Subcutaneous abdominal adipose tissue (tissue), 5 donors: ENCODE results near the gene ARID5B.
"Not testable (repeated sequence)": the region's sequence is repeated elsewhere in the genome, so short reads cannot be mapped to it uniquely, and the experiment has no call there.

Experiments used
- H3K27ac ChIP-seq: one replicate; pipeline ENCODE4 v1.7.0; 2013; ENCODE audit warnings: low read depth, mild to moderate bottlenecking, inconsistent platforms, low read length, moderate library complexity
- H3K27me3 ChIP-seq, 5 donors: one replicate each; pipeline ENCODE4 v1.7.0; 2013; ENCODE audit warnings: low read length in 5 of 5, inconsistent platforms in 1 of 5; ENCODE audit not compliant: control insufficient read depth in 5 of 5, insufficient read depth in 4 of 5
- H3K36me3 ChIP-seq, 5 donors: one replicate each; pipeline ENCODE4 v1.7.0; 2013; ENCODE audit warnings: low read length in 5 of 5; ENCODE audit not compliant: control insufficient read depth in 5 of 5, insufficient read depth in 5 of 5
- H3K4me1 ChIP-seq, 5 donors: one replicate each; pipeline ENCODE4 v1.7.0; 2013; ENCODE audit warnings: low read length in 5 of 5, mild to moderate bottlenecking in 3 of 5, moderate library complexity in 1 of 5; ENCODE audit not compliant: control insufficient read depth in 5 of 5, insufficient read depth in 5 of 5
- H3K4me3 ChIP-seq, 5 donors: one replicate each; pipeline ENCODE4 v1.7.0; 2013; ENCODE audit warnings: low read length in 5 of 5, low read depth in 1 of 5
- H3K9ac ChIP-seq, 5 donors: one replicate each; pipeline ENCODE4 v1.7.0; 2013; ENCODE audit warnings: low read length in 5 of 5, mild to moderate bottlenecking in 4 of 5, moderate library complexity in 3 of 5
- H3K9me3 ChIP-seq, 5 donors: one replicate each; pipeline ENCODE4 v1.7.0; 2013; ENCODE audit warnings: low read length in 5 of 5; ENCODE audit not compliant: control insufficient read depth in 5 of 5
- donor health status: healthy.
- donor health status: healthy.
- donor health status: healthy.
- donor health status: healthy.
- donor health status: healthy.

The ARID5B gene

DNA sequence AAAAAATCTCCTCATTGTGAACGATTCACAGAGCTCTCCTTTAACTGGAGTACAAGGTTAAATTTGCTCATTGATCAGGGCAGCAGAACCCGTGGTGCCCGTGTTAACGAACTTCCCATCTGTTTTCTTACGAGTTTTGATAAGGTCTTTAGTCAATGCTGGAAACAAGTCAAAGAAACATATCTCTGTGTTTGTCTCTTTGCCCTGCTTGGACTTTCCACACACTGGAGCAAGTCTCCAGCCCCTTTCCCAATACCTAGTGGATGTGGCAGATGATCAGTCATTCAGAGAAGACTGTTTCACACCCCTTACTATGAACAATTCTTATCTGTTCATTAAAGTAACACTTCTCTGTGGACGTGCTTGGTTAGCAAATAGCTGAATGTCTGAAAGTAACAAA lies 121.3 kb downstream of the ARID5B start:
- H3K9me3 ChIP-seq, result peaks cover 0 to 4% (median 0%) of the 10 kb centered on the region in 5 donors
- H3K4me3 ChIP-seq, result peak overlapping the region in 1 of 5 donors; percentile 9
- H3K27me3 ChIP-seq, result no peaks in the 10 kb centered on the region
- peak overlapping the region; percentile 34 for H3K27ac ChIP-seq
- peak overlapping the region in 1 of 5 donors; percentile 22 for H3K9ac ChIP-seq
- H3K4me1 ChIP-seq, result peaks cover 2 to 51% (median 44%) of the 10 kb centered on the region in 5 donors
- H3K36me3 ChIP-seq, result no peaks in the 10 kb centered on the region

- Histone ChIP-seq H3K27ac (peak overlapping the region; percentile 34), H3K36me3 (no peaks in the 10 kb centered on the region), H3K4me3 (peak overlapping the region in 1 of 5 donors; percentile 9), H3K9me3 (peaks cover 0 to 4% (median 0%) of the 10 kb centered on the region in 5 donors), H3K27me3 (no peaks in the 10 kb centered on the region), H3K9ac (no peak overlapping the region), H3K4me1 (peaks cover 2 to 47% (median 39%) of the 10 kb centered on the region in 5 donors)
Observed at GRCh38 chr10:62023329-62023728, 121.8 kb downstream of the ARID5B start.

- Histone ChIP-seq H3K27me3 (no peaks in the 10 kb centered on the region), H3K4me1 (peaks cover 2 to 39% (median 31%) of the 10 kb centered on the region in 5 donors), H3K9ac (no peak overlapping the region), H3K9me3 (peaks cover 0 to 4% (median 0%) of the 10 kb centered on the region in 5 donors), H3K27ac (no peak overlapping the region), H3K4me3 (no peak overlapping the region), H3K36me3 (no peaks in the 10 kb centered on the region)
Observed at GRCh38 chr10:62024026-62024701, 122.7 kb downstream of the ARID5B start.

DNA sequence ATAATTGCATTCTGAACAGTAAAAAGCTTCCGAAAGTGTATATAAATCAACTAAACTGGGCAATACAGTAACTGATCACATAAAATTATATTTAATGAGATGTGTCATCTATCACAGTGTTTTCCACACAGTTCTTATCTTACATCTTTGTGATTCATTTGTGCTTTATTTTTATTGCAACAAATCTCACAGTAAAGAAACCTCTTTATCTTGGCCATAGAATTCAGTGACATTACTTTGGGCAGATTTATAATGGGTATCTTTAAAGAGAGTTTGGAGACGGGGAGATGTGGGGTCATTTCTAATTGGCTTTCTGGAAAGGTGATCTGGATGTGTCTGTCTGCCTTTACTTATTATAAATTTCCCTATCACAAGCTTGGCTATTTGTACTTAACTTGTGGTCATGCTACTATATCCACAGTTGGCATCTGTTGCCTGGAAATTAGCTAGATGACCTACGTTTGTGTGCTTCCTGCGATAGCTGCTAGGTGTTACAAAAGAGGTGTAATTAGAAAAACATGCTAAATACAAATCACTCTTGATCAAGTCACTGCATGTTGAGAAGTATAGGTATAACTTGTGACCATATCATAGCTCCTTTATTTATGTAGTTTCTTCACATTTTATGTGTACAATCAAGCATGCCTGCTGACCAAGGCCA lies 123.8 kb downstream of the ARID5B start:
- Histone ChIP-seq H3K9me3 (peaks cover 0 to 4% (median 0%) of the 10 kb centered on the region in 5 donors), H3K36me3 (no peaks in the 10 kb centered on the region), H3K9ac (no peak overlapping the region), H3K4me3 (no peak overlapping the region), H3K4me1 (peaks cover 2 to 28% (median 20%) of the 10 kb centered on the region in 5 donors), H3K27me3 (no peaks in the 10 kb centered on the region), H3K27ac (no peak overlapping the region)

- peaks cover 0 to 4% (median 0%) of the 10 kb centered on the region in 5 donors for H3K9me3 ChIP-seq
- no peaks in the 10 kb centered on the region for H3K36me3 ChIP-seq
- H3K4me3 ChIP-seq, result no peak overlapping the region
- no peaks in the 10 kb centered on the region for H3K27me3 ChIP-seq
- H3K4me1 ChIP-seq, result peaks cover 2 to 20% (median 18%) of the 10 kb centered on the region in 5 donors
- H3K27ac ChIP-seq, result no peak overlapping the region
- no peak overlapping the region for H3K9ac ChIP-seq
Observed at GRCh38 chr10:62025901-62026879, 124.7 kb downstream of the ARID5B start.

- Histone ChIP-seq H3K4me1 (peaks cover 0 to 8% (median 2%) of the 10 kb centered on the region in 5 donors), H3K27ac (no peak overlapping the region), H3K9ac (no peak overlapping the region), H3K4me3 (no peak overlapping the region), H3K36me3 (no peaks in the 10 kb centered on the region), H3K27me3 (no peaks in the 10 kb centered on the region), H3K9me3 (peaks cover 0 to 4% (median 0%) of the 10 kb centered on the region in 5 donors)
Observed at GRCh38 chr10:62027841-62028501, 126.5 kb downstream of the ARID5B start.

GRCh38 chr10:62028502-62028842 lies 127.0 kb downstream of the ARID5B start:
- H3K9ac ChIP-seq, H3K27ac ChIP-seq, H3K36me3 ChIP-seq, H3K9me3 ChIP-seq, H3K4me1 ChIP-seq, H3K27me3 ChIP-seq, H3K4me3 ChIP-seq: not testable (repeated sequence)

DNA sequence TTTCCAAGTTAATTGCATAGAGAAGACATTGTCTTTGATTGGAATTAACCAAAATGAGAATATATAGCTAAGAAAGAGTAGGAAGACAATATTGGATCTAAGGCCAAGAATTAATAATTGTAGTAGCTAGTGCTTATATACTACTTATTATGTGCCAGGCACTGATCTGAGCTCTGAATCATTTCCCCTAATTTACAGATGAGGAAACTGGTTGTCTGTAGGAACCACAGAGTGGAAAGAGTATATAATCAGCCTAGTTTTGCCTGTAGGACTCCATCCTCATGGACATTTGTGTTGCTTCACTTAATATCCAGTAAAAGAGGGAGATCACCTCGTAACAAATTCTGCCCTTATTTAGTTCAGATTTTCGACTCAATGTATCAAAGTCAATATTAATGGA lies 127.9 kb downstream of the ARID5B start:
- no peak overlapping the region for H3K27ac ChIP-seq

GRCh38 chr10:62031507-62031906 lies 130.0 kb downstream of the ARID5B start:
- Histone ChIP-seq H3K27me3 (no peaks in the 10 kb centered on the region), H3K4me3 (no peak overlapping the region), H3K27ac (no peak overlapping the region), H3K4me1 (peaks cover 0 to 4% (median under 1%) of the 10 kb centered on the region in 5 donors), H3K9me3 (no peaks in the 10 kb centered on the region), H3K36me3 (no peaks in the 10 kb centered on the region), H3K9ac (no peak overlapping the region)

More for the DNA sequence above, 127.9 kb downstream of the ARID5B start:
- Histone ChIP-seq H3K36me3 (no peaks in the 10 kb centered on the region), H3K27me3 (no peaks in the 10 kb centered on the region), H3K4me3 (no peak overlapping the region), H3K4me1 (peaks cover 0 to 8% (median 0%) of the 10 kb centered on the region in 5 donors), H3K9me3 (no peaks in the 10 kb centered on the region), H3K9ac (no peak overlapping the region)
